Colonic mucosa (tissue), 4 donors: Measurements from ENCODE around the gene TTYH3. TPM values are rescaled to one million over a fixed set of nuclear protein-coding genes. Genes with fewer than 3 reads are reported as not detected.

Experiments
- DNase-seq: peaks from one replicate; pipeline ENCODE4 v3.0.0-alpha.2; 2020
- H3K27ac ChIP-seq: fragments of 200-600 bp; one replicate; pipeline ENCODE4 v1.8.0; 2021
- H3K27me3 ChIP-seq: fragments of 200-600 bp; one replicate; pipeline ENCODE4 v1.8.0; 2021
- H3K36me3 ChIP-seq: fragments of 200-600 bp; one replicate; pipeline ENCODE4 v1.8.0; 2021
- H3K4me1 ChIP-seq: fragments of 200-600 bp; one replicate; pipeline ENCODE4 v1.8.0; 2021; ENCODE audit warnings: mild to moderate bottlenecking
- H3K4me3 ChIP-seq: fragments of 200-600 bp; one replicate; pipeline ENCODE4 v1.8.0; 2021
- H3K9ac ChIP-seq, 2 donors: one replicate each; pipeline ENCODE4 v1.7.0; 2013; ENCODE audit warnings: control low read depth in 2 of 2, low read depth in 2 of 2, low read length in 2 of 2
- H3K9me3 ChIP-seq: fragments of 200-600 bp; one replicate; pipeline ENCODE4 v1.8.0; 2021
- CTCF ChIP-seq: fragments of 200-600 bp; IDR thresholded peaks from one replicate; pipeline ENCODE4 v1.8.0; 2022; ENCODE audit warnings: antibody characterized with exemption, mild to moderate bottlenecking
- intact Hi-C: fragments of 100-400 bp; cut with DNase I; formaldehyde crosslinking; loops from one replicate; pipeline ENCODE4 v1.14.1; 2022
- total RNA-seq, 2 donors: library from RNA; stranded (reverse); fragmentation: NEBNext Ultra II Directional in 1 of 2; extraction: Animal tissue kit (Norgen Biotek cat#: 25700) in 1 of 2; gene quantifications; one replicate each; pipeline ENCODE4 v1.2.1, GENCODE V29; 2021
- donor health status: healthy.
- donor health status: DM: no; HTN: no; CAD: no.
- donor health status: DM: no; HTN: no; CAD: no.

The TTYH3 gene
- total RNA-seq, 2 donors from 2014 or later = 50.0 to 59.5 TPM

DNA sequence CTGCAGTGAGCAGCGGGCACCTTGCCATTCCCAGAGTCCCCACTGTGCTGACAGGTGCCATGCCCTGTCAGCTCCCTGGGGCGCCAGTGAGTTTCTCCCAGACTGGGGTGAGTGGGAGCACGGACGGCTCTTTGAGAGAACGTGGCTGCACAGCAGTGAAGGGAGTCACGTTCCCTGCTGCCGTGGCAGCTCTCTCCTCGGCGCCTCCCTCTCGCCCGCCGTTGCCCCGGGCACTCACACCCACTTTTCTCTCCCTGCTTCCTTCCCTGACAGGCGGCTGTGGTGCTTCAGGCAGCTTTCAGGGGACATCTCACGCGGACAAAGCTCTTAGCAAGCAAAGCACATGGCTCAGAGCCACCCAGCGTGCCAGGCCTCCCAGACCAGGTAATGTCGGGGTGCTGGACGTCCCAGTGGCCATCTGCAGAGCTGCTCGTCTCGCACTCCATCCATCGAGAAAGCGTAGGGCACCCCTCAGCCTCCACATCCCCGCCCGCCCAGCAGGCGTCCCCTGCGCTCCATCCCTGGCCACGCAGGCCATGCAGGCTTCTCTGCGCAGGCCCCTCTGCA lies 27.1 kb upstream of the TTYH3 start:
- intact Hi-C loops = no loop called here
- Histone ChIP-seq H3K27ac (no peak overlapping the region), H3K36me3 (no peaks in the 10 kb centered on the region), H3K9ac (no peak overlapping the region), H3K9me3 (no peaks in the 10 kb centered on the region), H3K4me1 (no peaks in the 10 kb centered on the region), H3K4me3 (no peak overlapping the region), H3K27me3 (no peaks in the 10 kb centered on the region)
- TF ChIP-seq CTCF = no peak
- DNase-seq = no peak

DNA sequence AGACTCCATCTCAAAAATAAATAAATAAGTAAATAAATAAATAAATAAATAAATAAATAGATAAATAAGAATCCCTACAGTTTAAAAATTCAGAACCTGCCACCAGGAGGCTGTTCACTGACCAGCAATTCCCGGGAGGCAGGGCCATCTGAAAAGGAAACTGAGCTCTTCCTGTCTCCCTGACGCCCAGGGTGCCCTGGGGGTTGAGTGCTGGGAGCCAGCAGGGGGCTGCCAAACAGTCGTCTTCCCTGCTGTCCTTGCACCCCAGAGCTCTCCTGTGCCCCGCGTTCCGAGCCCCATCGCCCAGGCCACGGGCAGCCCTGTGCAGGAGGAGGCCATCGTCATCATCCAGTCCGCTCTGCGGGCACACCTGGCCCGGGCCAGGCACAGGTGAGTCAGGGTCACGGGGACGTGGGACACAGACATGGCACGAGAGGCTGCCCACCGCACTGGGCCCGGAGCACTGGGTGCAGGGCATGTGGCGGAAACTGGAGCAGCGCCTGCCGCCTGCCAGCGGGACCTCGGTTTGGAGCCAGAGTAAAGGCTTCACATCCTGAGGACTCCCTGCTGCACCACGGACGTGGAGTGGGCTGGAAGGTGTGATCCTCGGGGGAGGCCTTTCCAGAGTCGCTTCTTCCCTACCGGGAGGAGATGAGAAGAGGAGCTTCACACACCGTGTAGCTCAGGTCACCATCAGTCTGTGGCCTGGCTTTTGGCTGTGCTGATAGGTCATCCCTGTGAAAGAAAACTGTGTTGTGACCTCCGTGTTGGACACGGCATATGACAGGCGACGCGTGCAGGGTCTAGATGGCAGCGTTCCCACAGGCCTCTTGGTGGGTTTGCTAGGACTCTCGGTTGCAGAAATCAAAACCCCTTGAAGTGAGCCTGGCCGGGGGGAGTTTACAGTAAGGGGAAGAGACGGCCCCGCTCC lies 25.9 kb upstream of the TTYH3 start:
- H3K4me1 ChIP-seq = no peaks in the 10 kb centered on the region
- no peak overlapping the region for H3K9ac ChIP-seq
- no peak overlapping the region for H3K4me3 ChIP-seq
- TF ChIP-seq CTCF = no peak
- no peaks in the 10 kb centered on the region for H3K36me3 ChIP-seq
- no peak overlapping the region for H3K27ac ChIP-seq
- intact Hi-C loops = no loop called here
- no peaks in the 10 kb centered on the region for H3K9me3 ChIP-seq
- no peak for DNase-seq
- no peaks in the 10 kb centered on the region for H3K27me3 ChIP-seq

GRCh38 chr7:2606539-2606936 lies 25.2 kb upstream of the TTYH3 start:
- Histone ChIP-seq H3K4me3 (no peak overlapping the region), H3K9ac (no peak overlapping the region), H3K4me1 (no peaks in the 10 kb centered on the region), H3K36me3 (no peaks in the 10 kb centered on the region), H3K27me3 (no peaks in the 10 kb centered on the region), H3K27ac (no peak overlapping the region), H3K9me3 (no peaks in the 10 kb centered on the region)
- DNase-seq = no peak
- intact Hi-C loops = no loop called here
- no peak for TF ChIP-seq CTCF

GRCh38 chr7:2607122-2607922 lies 24.5 kb upstream of the TTYH3 start:
- Histone ChIP-seq H3K27me3 (no peaks in the 10 kb centered on the region), H3K4me3 (no peak overlapping the region), H3K36me3 (no peaks in the 10 kb centered on the region), H3K9ac (no peak overlapping the region), H3K9me3 (no peaks in the 10 kb centered on the region), H3K27ac (peak overlapping the region; percentile 36), H3K4me1 (no peaks in the 10 kb centered on the region)
- DNase-seq = peak; percentile 71
- intact Hi-C loops = no loop called here
- no peak for TF ChIP-seq CTCF
